Stomach smooth muscle (tissue), 2 donors: ENCODE data around the gene LETM1.
A peak's percentile ranks its signal among the peaks of the same experiment; 100 is the strongest.

ENCODE experiments used
- H3K27ac ChIP-seq: one replicate; pipeline ENCODE4 v1.7.0; 2013; ENCODE audit warnings: mild to moderate bottlenecking, low read length, inconsistent platforms
- H3K27me3 ChIP-seq, 2 donors: one replicate each; pipeline ENCODE4 v1.7.0; 2013; ENCODE audit warnings: low read length in 2 of 2; ENCODE audit not compliant: insufficient read depth in 2 of 2, control insufficient read depth in 1 of 2
- H3K36me3 ChIP-seq, 2 donors: one replicate each; pipeline ENCODE4 v1.7.0; 2013; ENCODE audit warnings: low read length in 2 of 2; ENCODE audit not compliant: control insufficient read depth in 2 of 2, insufficient read depth in 2 of 2
- H3K4me1 ChIP-seq: one replicate; pipeline ENCODE4 v1.7.0; 2013; ENCODE audit warnings: low read length; ENCODE audit not compliant: control insufficient read depth, insufficient read depth
- H3K4me3 ChIP-seq, 2 donors: one replicate each; pipeline ENCODE4 v1.7.0; 2013; ENCODE audit warnings: low read length in 2 of 2
- H3K9ac ChIP-seq, 2 donors: one replicate each; pipeline ENCODE4 v1.7.0; 2013; ENCODE audit warnings: low read length in 2 of 2, mild to moderate bottlenecking in 1 of 2
- H3K9me3 ChIP-seq, 2 donors: one replicate each; pipeline ENCODE4 v1.7.0; 2013; ENCODE audit warnings: low read length in 2 of 2; ENCODE audit not compliant: control insufficient read depth in 2 of 2
- donor health status: healthy.
- donor health status: Pancreatic carcinoma.

The LETM1 gene

DNA sequence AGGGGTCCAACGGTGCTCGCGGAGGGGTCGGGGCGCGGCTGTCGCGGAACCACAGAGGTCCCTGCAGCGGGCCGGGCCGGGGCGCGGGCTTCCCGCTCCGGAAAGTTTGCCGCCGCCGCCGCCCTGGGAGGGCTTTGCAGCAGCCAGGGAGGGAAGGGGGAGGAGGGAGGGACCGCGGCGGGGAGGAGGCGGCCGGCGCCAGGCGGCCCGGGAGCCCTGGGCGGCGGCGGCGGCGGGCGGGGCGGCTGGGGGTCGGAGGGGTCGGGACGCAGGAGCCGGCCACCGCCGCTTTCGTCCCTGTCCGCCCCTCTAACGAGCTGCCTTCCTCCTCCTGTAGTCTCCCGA, 62.5 kb downstream of the LETM1 start:
- peaks cover 13% of the 10 kb centered on the region for H3K4me1 ChIP-seq
- H3K9ac ChIP-seq, result no peak overlapping the region
- no peaks in the 10 kb centered on the region for H3K9me3 ChIP-seq
- H3K4me3 ChIP-seq, result peak overlapping the region in 1 of 2 donors; percentile 54
- peaks cover 26 to 53% of the 10 kb centered on the region in 2 donors for H3K27me3 ChIP-seq
- no peak overlapping the region for H3K27ac ChIP-seq
- no peaks in the 10 kb centered on the region for H3K36me3 ChIP-seq

GRCh38 chr4:1792832-1793495, 63.0 kb downstream of the LETM1 start, which contains the start of gene FGFR3:
TSS of gene FGFR3 (plus strand) at chr4:1793293. CDS start at chr4:1793935, 642 bp downstream.
- Histone ChIP-seq H3K4me1 (peaks cover 13% of the 10 kb centered on the region), H3K36me3 (no peaks in the 10 kb centered on the region), H3K4me3 (peak within 1 kb of the TSS in 1 of 2 donors; percentile 54), H3K9me3 (no peaks in the 10 kb centered on the region), H3K9ac (no peak within 1 kb of the TSS), H3K27me3 (peaks cover 26 to 51% of the 10 kb centered on the region in 2 donors), H3K27ac (no peak within 1 kb of the TSS)

DNA sequence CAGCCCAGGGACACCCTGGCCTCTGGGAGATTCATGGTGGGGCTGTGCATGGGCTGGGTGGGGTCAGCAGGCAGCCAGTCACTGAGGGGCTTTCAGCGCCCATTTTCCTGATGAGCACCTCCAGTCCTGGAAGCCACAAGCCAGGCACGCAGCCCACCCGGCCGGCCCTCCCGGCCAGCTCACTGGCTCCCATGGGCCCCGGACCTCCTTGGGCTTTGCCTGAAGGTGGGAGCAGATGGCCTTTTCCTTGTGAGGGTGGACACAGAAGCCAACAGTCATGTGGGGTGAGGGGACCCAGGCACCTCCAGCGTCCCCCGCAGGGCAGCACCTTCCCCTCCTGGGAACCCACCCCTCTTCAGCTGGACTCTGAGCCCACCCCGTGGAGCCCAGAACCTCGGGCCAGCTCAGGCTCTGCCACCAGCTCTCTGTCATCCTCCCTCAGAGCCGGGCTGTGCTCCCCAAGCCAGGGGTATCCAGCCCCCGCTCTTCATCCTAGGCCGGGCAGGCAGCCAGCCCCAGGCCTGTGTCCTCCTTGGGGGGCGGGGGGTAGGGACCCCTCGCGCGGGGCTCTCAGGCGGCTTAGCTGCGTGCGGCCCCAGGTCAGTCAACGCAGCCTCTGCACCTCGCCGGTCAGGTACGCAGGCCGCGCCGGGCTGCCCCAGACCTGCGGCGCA, 63.7 kb downstream of the LETM1 start:
- Histone ChIP-seq H3K9ac (no peak overlapping the region), H3K36me3 (no peaks in the 10 kb centered on the region), H3K27me3 (peaks cover 24 to 46% of the 10 kb centered on the region in 2 donors), H3K4me1 (peaks cover 13% of the 10 kb centered on the region), H3K4me3 (no peak overlapping the region), H3K27ac (no peak overlapping the region), H3K9me3 (no peaks in the 10 kb centered on the region)

GRCh38 chr4:1790005-1790404, 66.0 kb downstream of the LETM1 start:
- H3K36me3 ChIP-seq, result no peaks in the 10 kb centered on the region
- H3K27ac ChIP-seq, result no peak overlapping the region
- H3K27me3 ChIP-seq, result peaks cover 5 to 23% of the 10 kb centered on the region in 2 donors
- no peak overlapping the region for H3K4me3 ChIP-seq
- no peaks in the 10 kb centered on the region for H3K9me3 ChIP-seq
- H3K4me1 ChIP-seq, result peaks cover 16% of the 10 kb centered on the region
- H3K9ac ChIP-seq, result no peak overlapping the region

DNA sequence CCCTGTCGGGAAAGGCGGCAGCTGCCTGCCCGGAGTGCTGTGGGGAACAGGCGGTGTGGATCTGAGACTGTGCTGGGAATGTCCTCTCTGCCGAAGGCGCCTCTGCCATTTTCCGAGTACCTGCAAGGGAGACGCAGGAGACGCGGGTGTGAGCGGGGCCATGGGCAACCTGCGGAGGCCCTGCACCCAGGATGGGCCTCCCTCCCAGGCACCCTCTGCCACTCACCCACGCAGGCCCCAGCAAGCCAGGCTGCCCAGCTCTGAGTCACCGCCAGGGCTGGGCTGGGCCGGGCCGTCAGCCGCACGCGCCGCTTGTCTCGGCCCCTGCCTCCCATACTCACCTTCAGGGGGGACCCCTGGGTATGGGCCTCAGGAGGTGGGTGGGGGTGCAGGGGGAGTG, 66.4 kb downstream of the LETM1 start:
- Histone ChIP-seq H3K9ac (no peak overlapping the region), H3K27ac (no peak overlapping the region), H3K9me3 (no peaks in the 10 kb centered on the region), H3K4me3 (no peak overlapping the region), H3K36me3 (no peaks in the 10 kb centered on the region), H3K27me3 (peaks cover 5 to 19% of the 10 kb centered on the region in 2 donors), H3K4me1 (peaks cover 15% of the 10 kb centered on the region)

GRCh38 chr4:1788254-1788973, 67.5 kb downstream of the LETM1 start:
- Histone ChIP-seq H3K4me1 (peaks cover 7% of the 10 kb centered on the region), H3K4me3 (no peak overlapping the region), H3K9ac (no peak overlapping the region), H3K36me3 (no peaks in the 10 kb centered on the region), H3K9me3 (no peaks in the 10 kb centered on the region), H3K27me3 (peaks cover 0 to 11% of the 10 kb centered on the region in 2 donors), H3K27ac (no peak overlapping the region)

- no peak overlapping the region for H3K4me3 ChIP-seq
- no peaks in the 10 kb centered on the region for H3K9me3 ChIP-seq
- H3K9ac ChIP-seq, result no peak overlapping the region
- H3K27ac ChIP-seq, result no peak overlapping the region
- H3K27me3 ChIP-seq, result peaks cover 0 to 7% of the 10 kb centered on the region in 2 donors
- peaks cover 5% of the 10 kb centered on the region for H3K4me1 ChIP-seq
- no peaks in the 10 kb centered on the region for H3K36me3 ChIP-seq
Measured at GRCh38 chr4:1787411-1788077, 68.4 kb downstream of the LETM1 start.

DNA sequence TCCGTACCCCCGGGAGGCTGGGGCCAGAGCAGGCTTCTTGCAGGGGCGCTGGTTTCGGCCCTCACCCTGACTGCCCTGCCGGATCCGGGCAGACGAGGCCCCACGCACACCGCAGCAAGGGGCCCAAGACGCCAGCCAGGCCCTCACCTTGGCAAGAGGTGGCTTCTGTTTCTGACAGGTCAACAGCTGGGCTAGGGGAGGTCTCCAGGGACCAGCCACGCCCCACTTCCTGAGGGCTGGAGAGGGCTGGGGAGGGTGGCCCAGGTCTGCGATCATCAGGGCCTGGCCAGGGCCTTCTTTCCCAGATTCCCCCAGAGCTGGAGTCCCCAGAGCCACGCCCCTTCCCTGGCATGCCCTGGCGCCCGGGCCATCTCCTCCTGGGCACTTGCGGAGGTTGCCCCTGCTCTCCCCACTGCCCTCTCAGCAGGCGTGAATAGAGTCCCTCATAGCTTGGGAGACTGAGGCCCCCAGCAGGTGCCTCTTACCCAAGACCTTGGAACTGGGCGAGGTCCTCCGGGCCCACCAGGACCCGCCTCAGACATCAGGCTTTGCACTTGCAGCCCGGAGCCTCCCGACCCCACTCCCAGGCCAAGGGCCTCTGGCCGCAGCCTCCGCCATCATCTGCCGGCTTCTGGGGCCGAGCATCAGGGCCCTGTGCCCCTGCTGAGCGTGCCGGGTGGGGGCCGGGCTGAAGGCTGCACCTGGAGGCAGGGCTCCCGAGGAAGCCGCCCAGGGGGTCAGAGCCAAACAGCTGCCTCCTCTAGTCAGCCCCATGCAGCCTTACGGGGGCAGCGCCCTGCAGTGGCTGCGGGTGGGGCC, 69.2 kb downstream of the LETM1 start:
- no peak overlapping the region for H3K27ac ChIP-seq
- H3K9me3 ChIP-seq, result no peaks in the 10 kb centered on the region
- no peak overlapping the region for H3K4me3 ChIP-seq
- no peaks in the 10 kb centered on the region for H3K36me3 ChIP-seq
- no peaks in the 10 kb centered on the region for H3K27me3 ChIP-seq
- no peak overlapping the region for H3K9ac ChIP-seq
- peaks cover 5% of the 10 kb centered on the region for H3K4me1 ChIP-seq

GRCh38 chr4:1785592-1785991, 70.4 kb downstream of the LETM1 start:
- Histone ChIP-seq H3K9me3 (no peaks in the 10 kb centered on the region), H3K27ac (no peak overlapping the region), H3K9ac (no peak overlapping the region), H3K4me3 (no peak overlapping the region), H3K4me1 (peaks cover 5% of the 10 kb centered on the region), H3K36me3 (no peaks in the 10 kb centered on the region), H3K27me3 (no peaks in the 10 kb centered on the region)
